ENCODE results near the gene ENTPD1. TPM values are rescaled to one million over a fixed set of nuclear protein-coding genes. Genes with fewer than 3 reads are reported as not detected.
"Not testable (repeated sequence)": the region's sequence is repeated elsewhere in the genome, so short reads cannot be mapped to it uniquely, and the experiment has no call there.

Gene ENTPD1
- total RNA-seq, 1 donor from 2014 or later, result 7.7 TPM

DNA sequence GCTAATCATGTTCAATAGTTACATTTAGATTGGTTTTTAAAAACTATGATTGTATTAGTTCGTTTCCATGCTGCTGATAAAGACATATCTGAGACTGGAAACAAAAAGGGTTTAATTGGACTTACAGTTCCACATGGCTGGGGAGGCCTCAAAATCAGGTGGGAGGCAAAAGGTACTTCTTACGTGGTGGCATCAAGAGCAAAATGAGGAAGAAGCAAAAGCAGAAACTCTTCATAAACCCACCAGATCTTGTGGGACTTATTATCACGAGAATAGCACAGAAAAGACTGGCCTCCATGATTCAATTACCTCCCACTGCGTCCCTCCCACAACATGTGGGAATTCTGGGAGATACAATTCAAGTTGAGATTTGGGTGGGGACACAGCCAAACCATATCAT, 117.7 kb downstream of the ENTPD1 start:
- H3K27ac ChIP-seq (replicated peaks), result no peak overlapping the region
- H3K4me1 ChIP-seq, result no peaks in the 10 kb centered on the region
- no peak overlapping the region for H3K4me3 ChIP-seq
- TF ChIP-seq, protein P1, sequence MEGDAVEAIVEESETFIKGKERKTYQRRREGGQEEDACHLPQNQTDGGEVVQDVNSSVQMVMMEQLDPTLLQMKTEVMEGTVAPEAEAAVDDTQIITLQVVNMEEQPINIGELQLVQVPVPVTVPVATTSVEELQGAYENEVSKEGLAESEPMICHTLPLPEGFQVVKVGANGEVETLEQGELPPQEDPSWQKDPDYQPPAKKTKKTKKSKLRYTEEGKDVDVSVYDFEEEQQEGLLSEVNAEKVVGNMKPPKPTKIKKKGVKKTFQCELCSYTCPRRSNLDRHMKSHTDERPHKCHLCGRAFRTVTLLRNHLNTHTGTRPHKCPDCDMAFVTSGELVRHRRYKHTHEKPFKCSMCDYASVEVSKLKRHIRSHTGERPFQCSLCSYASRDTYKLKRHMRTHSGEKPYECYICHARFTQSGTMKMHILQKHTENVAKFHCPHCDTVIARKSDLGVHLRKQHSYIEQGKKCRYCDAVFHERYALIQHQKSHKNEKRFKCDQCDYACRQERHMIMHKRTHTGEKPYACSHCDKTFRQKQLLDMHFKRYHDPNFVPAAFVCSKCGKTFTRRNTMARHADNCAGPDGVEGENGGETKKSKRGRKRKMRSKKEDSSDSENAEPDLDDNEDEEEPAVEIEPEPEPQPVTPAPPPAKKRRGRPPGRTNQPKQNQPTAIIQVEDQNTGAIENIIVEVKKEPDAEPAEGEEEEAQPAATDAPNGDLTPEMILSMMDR (IDR thresholded peaks at IDR 0.05; ENCODE audit: borderline replicate concordance), result no peak
- H3K27me3 ChIP-seq (ENCODE audit: low read depth), result no peaks in the 10 kb centered on the region
- H3K36me3 ChIP-seq, result peaks cover 30% of the 10 kb centered on the region
- no peak for DNase-seq
- intact Hi-C loops (cut with micrococcal nuclease), result no loop called here
- H3K9me3 ChIP-seq (replicated peaks), result no peaks in the 10 kb centered on the region

DNA sequence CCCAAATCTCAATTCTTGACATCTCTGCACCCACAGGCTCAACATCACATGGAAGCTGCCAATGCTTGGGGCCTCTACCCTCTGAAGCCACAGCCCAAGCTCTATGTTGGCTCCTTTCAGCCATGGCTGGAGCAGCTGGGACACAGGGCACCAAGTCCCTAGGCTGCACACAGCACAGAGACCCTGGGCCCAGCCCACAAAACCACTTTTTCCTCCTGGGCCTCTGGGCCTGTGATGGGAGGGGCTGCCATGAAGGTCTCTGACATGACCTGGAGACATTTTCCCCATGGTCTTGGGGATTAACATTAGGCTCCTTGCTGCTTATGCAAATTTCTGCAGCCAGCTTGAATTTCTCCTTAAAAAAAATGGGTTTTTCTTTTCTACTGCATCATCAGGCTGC, 118.8 kb downstream of the ENTPD1 start:
- H3K36me3 ChIP-seq, result peaks cover 27% of the 10 kb centered on the region

DNA sequence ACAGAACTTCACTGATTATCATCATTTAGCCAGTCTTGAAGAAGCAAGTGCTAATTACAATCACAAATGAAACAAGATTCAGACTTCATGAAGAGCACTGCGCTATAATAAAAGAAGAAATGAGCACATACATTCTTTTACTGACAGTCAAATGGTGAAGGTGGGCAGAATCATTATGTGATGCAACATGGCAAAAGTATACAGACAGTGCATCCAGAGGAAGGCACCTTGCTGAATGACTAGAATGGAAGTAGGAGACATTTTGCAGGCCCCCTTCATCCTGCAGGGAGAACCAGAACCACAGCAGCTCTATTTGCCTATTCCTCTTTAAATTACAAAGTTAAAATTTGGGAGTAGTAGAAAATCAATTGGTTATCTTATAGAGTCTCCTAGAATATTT, 120.8 kb downstream of the ENTPD1 start:
- peaks cover 8% of the 10 kb centered on the region for H3K4me1 ChIP-seq
- H3K27me3 ChIP-seq (ENCODE audit: low read depth), result no peaks in the 10 kb centered on the region
- H3K4me3 ChIP-seq, result no peak overlapping the region
- no peak for DNase-seq
- H3K27ac ChIP-seq (replicated peaks), result no peak overlapping the region
- H3K36me3 ChIP-seq, result peaks cover 27% of the 10 kb centered on the region
- no peaks in the 10 kb centered on the region for H3K9me3 ChIP-seq (replicated peaks)
- TF ChIP-seq, protein P1 (IDR thresholded peaks at IDR 0.05; ENCODE audit: borderline replicate concordance), result no peak
- intact Hi-C loops (cut with micrococcal nuclease), result no loop called here

More for the DNA sequence above, 118.8 kb downstream of the ENTPD1 start:
- intact Hi-C loops (cut with micrococcal nuclease); H3K27me3 ChIP-seq (ENCODE audit: low read depth); H3K9me3 ChIP-seq (replicated peaks); H3K4me1 ChIP-seq; H3K27ac ChIP-seq (replicated peaks); H3K4me3 ChIP-seq; DNase-seq: not testable (repeated sequence)

DNA sequence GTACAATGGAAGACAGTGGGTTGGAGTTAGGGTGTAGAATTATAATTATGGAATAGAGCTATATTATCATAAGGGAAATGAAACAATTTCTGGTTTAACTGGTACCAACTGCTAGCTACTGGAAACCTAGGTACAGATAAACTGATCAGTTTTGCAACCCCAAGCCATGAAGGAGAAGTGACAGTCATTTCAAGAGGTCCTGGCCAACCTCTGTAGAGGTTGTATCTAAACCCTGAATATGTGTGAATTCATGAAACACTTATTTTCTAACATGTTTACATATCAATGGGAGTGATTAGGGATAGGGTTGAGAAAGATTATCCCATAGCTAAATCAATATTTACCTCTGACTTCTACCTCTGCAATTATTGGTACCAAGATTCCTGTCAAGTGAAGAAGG, 121.9 kb downstream of the ENTPD1 start:
- no peak for DNase-seq
- Histone ChIP-seq H3K27ac (replicated peaks) (no peak overlapping the region), H3K36me3 (peaks cover 17% of the 10 kb centered on the region), H3K4me1 (peaks cover 8% of the 10 kb centered on the region), H3K9me3 (replicated peaks) (no peaks in the 10 kb centered on the region), H3K4me3 (no peak overlapping the region), H3K27me3 (ENCODE audit: low read depth) (no peaks in the 10 kb centered on the region)
- TF ChIP-seq, protein P1 (IDR thresholded peaks at IDR 0.05; ENCODE audit: borderline replicate concordance), result no peak
- intact Hi-C loops (cut with micrococcal nuclease), result no loop called here

DNA sequence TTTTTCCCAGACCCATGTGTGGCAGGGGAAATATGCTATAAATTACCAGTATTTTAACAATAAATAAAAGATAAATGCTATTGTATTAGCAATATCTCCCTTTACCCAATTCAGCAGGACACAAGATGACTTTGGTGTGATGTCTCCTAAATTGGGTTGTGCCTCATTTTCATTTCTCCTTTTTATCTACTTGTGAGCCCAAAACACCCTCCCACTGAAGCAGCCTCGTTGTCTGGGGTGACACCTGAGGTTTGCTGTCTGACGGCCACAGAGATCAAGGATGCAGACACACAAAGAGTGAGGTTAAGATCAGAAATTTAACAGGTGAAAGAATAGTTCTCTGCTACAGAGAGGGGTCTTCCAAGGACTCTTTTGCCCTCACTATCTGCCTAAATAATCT, 124.7 kb downstream of the ENTPD1 start:
- H3K4me1 ChIP-seq, result peaks cover 8% of the 10 kb centered on the region
- no peak overlapping the region for H3K27ac ChIP-seq (replicated peaks)
- intact Hi-C loops (cut with micrococcal nuclease), result no loop called here
- H3K4me3 ChIP-seq, result no peak overlapping the region
- no peaks in the 10 kb centered on the region for H3K9me3 ChIP-seq (replicated peaks)
- H3K36me3 ChIP-seq, result peaks cover 7% of the 10 kb centered on the region
- TF ChIP-seq, protein P1 (IDR thresholded peaks at IDR 0.05; ENCODE audit: borderline replicate concordance), result no peak
- H3K27me3 ChIP-seq (ENCODE audit: low read depth), result no peaks in the 10 kb centered on the region
- DNase-seq, result no peak

DNA sequence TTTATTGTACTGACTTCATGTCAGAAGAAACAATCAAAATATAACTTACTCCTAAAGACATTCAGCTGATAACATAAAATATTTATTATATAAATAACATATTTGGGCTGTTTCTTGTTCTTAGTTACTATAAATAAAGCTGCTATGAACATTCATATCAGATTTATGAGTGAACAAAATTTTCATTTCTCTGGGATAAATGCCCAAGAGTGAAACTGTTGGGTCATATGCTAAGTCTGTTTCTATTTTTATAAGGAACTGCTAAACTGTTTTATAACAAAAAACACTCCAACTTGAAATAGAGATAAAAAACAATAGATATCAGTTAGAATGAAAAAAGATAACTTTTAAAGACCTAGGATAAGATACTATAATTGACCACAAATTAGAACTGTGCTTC, 125.4 kb downstream of the ENTPD1 start:
- H3K9me3 ChIP-seq (replicated peaks), result no peaks in the 10 kb centered on the region
- DNase-seq, result no peak
- H3K27ac ChIP-seq (replicated peaks), result no peak overlapping the region
- intact Hi-C loops (cut with micrococcal nuclease), result no loop called here
- H3K4me1 ChIP-seq, result peaks cover 8% of the 10 kb centered on the region
- TF ChIP-seq, protein P1 (IDR thresholded peaks at IDR 0.05; ENCODE audit: borderline replicate concordance), result no peak
- no peak overlapping the region for H3K4me3 ChIP-seq
- peaks cover 1% of the 10 kb centered on the region for H3K36me3 ChIP-seq
- no peaks in the 10 kb centered on the region for H3K27me3 ChIP-seq (ENCODE audit: low read depth)
